ENCODE measurements around the gene MTRFR.

MTRFR gene

DNA sequence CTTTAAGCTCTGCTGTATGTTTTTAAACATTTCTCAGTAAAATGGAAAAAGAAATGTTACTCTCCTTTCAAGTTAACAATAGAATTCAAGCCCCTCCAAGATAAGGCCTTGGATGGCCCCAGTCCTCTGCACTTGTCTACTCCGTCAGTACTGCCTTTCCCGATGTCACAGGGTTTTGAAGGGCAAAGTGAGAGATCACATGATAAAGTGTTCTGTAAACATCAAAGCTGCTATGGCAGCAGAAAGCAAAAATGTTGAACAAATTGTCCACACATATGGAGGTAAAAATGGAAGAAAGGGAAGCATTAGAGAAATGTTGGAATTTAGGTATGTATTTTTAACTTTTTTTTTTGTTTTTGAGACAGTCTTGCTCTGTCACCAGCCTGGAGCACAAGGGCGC, 71.9 kb downstream of the MTRFR start:
- ChIA-PET POLR2A (interaction anchor here (1.2 kb wide), 1 partner anchor 60 kb away, joined by 3 read pairs; no protein-coding TSS in a partner anchor), CTCF (no interaction called here)
- no peak for DNase-seq (ENCODE audit: extremely low spot score)
- no peak for TF ChIP-seq ZNF384 (IDR thresholded peaks at IDR 0.05)
- no peak for TF ChIP-seq TARDBP (IDR thresholded peaks at IDR 0.05)
- no peak for TF ChIP-seq ARNT (IDR thresholded peaks at IDR 0.05)
- TF ChIP-seq BHLHE40 (IDR thresholded peaks at IDR 0.05; ENCODE audit: borderline replicate concordance): no peak
- no peak for TF ChIP-seq LEF1 (IDR thresholded peaks at IDR 0.05; ENCODE audit: borderline replicate concordance)
- TF ChIP-seq, protein P1, sequence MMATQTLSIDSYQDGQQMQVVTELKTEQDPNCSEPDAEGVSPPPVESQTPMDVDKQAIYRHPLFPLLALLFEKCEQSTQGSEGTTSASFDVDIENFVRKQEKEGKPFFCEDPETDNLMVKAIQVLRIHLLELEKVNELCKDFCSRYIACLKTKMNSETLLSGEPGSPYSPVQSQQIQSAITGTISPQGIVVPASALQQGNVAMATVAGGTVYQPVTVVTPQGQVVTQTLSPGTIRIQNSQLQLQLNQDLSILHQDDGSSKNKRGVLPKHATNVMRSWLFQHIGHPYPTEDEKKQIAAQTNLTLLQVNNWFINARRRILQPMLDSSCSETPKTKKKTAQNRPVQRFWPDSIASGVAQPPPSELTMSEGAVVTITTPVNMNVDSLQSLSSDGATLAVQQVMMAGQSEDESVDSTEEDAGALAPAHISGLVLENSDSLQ (IDR thresholded peaks at IDR 0.05): no peak
- TF ChIP-seq SP1 (IDR thresholded peaks at IDR 0.05): no peak
- TF ChIP-seq L3MBTL2 (conservative IDR thresholded peaks at IDR 0.05): no peak
- no peak for TF ChIP-seq CTBP1 (IDR thresholded peaks at IDR 0.05; ENCODE audit: borderline replicate concordance)
- TF ChIP-seq HDGF (IDR thresholded peaks at IDR 0.05; ENCODE audit: borderline replicate concordance): no peak
- no peak for TF ChIP-seq FOXK2 (IDR thresholded peaks at IDR 0.05)
- no peak for TF ChIP-seq NFRKB (IDR thresholded peaks at IDR 0.05)
- no peak for TF ChIP-seq FOXA1 (IDR thresholded peaks at IDR 0.05)
- no peak for TF ChIP-seq FOXM1 (IDR thresholded peaks at IDR 0.05; ENCODE audit: borderline replicate concordance)
- TF ChIP-seq SUZ12 (IDR thresholded peaks at IDR 0.05): no peak

DNA sequence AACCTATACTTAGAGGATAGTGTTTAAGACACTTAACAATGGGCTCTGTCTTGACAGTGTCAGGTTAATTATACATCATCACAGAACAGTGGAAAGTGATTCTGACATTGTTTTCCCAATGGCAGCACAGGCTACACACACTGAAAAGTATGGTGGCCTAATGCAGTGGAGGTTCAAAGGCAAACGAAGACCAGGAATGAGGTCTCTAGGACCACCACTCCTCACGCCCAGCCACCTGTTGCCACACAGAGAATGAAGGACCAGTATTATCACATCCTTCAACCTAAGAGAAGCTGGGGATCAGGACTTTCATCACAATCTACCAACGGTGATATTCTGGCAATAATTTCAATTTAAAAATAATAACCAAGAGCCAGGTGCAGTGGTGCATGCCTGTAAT, 73.0 kb downstream of the MTRFR start:
- CTCF ChIA-PET: no interaction called here

More for the DNA sequence above, 73.0 kb downstream of the MTRFR start:
- no peak for DNase-seq (ENCODE audit: extremely low spot score)
- TF ChIP-seq ELF4 (IDR thresholded peaks at IDR 0.05) (no peak), FOXK2 (IDR thresholded peaks at IDR 0.05) (no peak), CTBP1 (IDR thresholded peaks at IDR 0.05; ENCODE audit: borderline replicate concordance) (no peak), L3MBTL2 (conservative IDR thresholded peaks at IDR 0.05) (no peak), ZNF384 (IDR thresholded peaks at IDR 0.05) (no peak), TARDBP (IDR thresholded peaks at IDR 0.05) (no peak), FOXM1 (IDR thresholded peaks at IDR 0.05; ENCODE audit: borderline replicate concordance) (no peak), SUZ12 (IDR thresholded peaks at IDR 0.05) (no peak), HDGF (IDR thresholded peaks at IDR 0.05; ENCODE audit: borderline replicate concordance) (no peak), LEF1 (IDR thresholded peaks at IDR 0.05; ENCODE audit: borderline replicate concordance) (no peak), SP1 (IDR thresholded peaks at IDR 0.05) (no peak), FOXA1 (IDR thresholded peaks at IDR 0.05) (no peak), BHLHE40 (IDR thresholded peaks at IDR 0.05; ENCODE audit: borderline replicate concordance) (no peak), ARNT (IDR thresholded peaks at IDR 0.05) (no peak), NFRKB (IDR thresholded peaks at IDR 0.05) (no peak)
- TF ChIP-seq, protein P1 (IDR thresholded peaks at IDR 0.05): no peak
- POLR2A ChIA-PET: no interaction called here
